Activated naive CD8-positive, alpha-beta T cell treated with anti-CD3 and anti-CD28 coated beads, Interleukin-2, amount 10 ng/mL, durations not matched to agents 7 days and 5 days (primary cell): ENCODE results near the gene PRCC. TPM values are rescaled to one million over a fixed set of nuclear protein-coding genes. Genes with fewer than 3 reads are reported as not detected.
A peak's percentile ranks its signal among the peaks of the same experiment; 100 is the strongest.

Source experiments
- ATAC-seq: fragments of 150-1000 bp; cut with Tn5 transposase; one replicate; pipeline ENCODE4 v1.10.0; 2021; ENCODE audit warnings: low read depth, moderate library complexity
- POLR2A ChIA-PET: fragments of 350-600 bp; sonication (Branson Sonifier 250); formaldehyde crosslinking; loops from one replicate; lab custom pipeline; 2021; ENCODE audit warnings: antibody characterized with exemption; lab: Charles Lee
- DNase-seq: peaks from one replicate; pipeline ENCODE4 v3.0.0; 2021
- H3K27ac Mint-ChIP-seq: one replicate; pipeline ENCODE4 v1.8.0; 2022; ENCODE audit warnings: mild to moderate bottlenecking, mixed read lengths
- H3K27me3 Mint-ChIP-seq: one replicate; pipeline ENCODE4 v1.8.0; 2022; ENCODE audit warnings: mild to moderate bottlenecking, moderate library complexity, mixed read lengths
- H3K36me3 Mint-ChIP-seq: one replicate; pipeline ENCODE4 v1.8.0; 2021; ENCODE audit warnings: mild to moderate bottlenecking, mixed read lengths
- H3K4me1 Mint-ChIP-seq: one replicate; pipeline ENCODE4 v1.8.0; 2021; ENCODE audit warnings: mixed read lengths
- H3K4me3 Mint-ChIP-seq: one replicate; pipeline ENCODE4 v1.8.0; 2022; ENCODE audit warnings: mild to moderate bottlenecking, moderate library complexity, mixed read lengths
- H3K9me3 Mint-ChIP-seq: one replicate; pipeline ENCODE4 v1.8.0; 2021; ENCODE audit warnings: mixed read lengths
- total RNA-seq, 2 experiments: library from RNA; stranded (reverse); gene quantifications; one replicate each; pipeline ENCODE4 v1.2.3, GENCODE V29; 2021

Gene PRCC
- total RNA-seq, 2 experiments from 2014 or later: 65.7 to 76.0 TPM

- Mint-ChIP-seq H3K4me1 (peaks cover 48% of the 10 kb centered on the region), H3K9me3 (no peaks in the 10 kb centered on the region), H3K4me3 (peak within 1 kb of the TSS; percentile 90), H3K27ac (peak within 1 kb of the TSS; percentile 100), H3K36me3 (peaks cover 32% of the 10 kb centered on the region), H3K27me3 (no peaks in the 10 kb centered on the region)
- DNase-seq (peak; percentile 88), ATAC-seq (peak; percentile 89)
- POLR2A ChIA-PET: interaction anchor here (0.5 to 3.3 kb wide), 10 partner anchors 9 to 88 kb away, joined by 3 to 30 read pairs (median 5); partner anchors contain the start of genes INSRR, ISG20L2, METTL25B and MRPL24
Measured at GRCh38 chr1:156816561-156817328, 49.4 kb downstream of the PRCC start, which contains the start of gene SH2D2A. Gene SH2D2A (minus strand): TSS chr1:156816848. CDS start chr1:156816708, 140 bp downstream.

DNA sequence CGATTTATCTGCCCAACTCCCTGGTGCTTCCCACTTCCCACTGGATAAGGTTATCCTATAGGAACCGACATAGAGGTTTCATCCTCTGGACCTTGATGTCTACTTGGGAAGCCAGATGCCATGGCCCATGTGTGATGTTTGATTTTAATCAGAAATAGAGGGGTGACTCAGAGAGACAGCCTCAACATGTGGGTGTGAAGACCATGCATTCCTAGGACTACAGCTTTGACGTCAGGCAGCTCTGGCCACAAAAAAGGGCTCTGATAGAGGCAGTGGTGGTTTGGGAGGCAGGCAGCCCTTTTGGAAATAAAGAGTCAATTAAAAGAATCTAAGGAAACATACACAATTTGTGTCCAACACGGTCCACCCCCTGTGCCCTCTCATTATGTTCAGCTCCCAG lies 54.5 kb downstream of the PRCC start:
- Mint-ChIP-seq H3K27ac (no peak overlapping the region), H3K36me3 (peaks cover 3% of the 10 kb centered on the region), H3K4me3 (no peak overlapping the region), H3K9me3 (peaks cover 2% of the 10 kb centered on the region), H3K4me1 (peaks cover 27% of the 10 kb centered on the region), H3K27me3 (no peaks in the 10 kb centered on the region)
- peak; percentile 25 for DNase-seq
- POLR2A ChIA-PET: interaction anchor here (0.6 to 1.8 kb wide), 6 partner anchors 8 to 93 kb away, joined by 3 to 6 read pairs (median 4); partner anchors contain the start of genes ISG20L2 and METTL25B
- peak; percentile 33 for ATAC-seq

- POLR2A ChIA-PET: interaction anchor here (0.6 to 1.8 kb wide), 8 partner anchors 11 to 119 kb away, joined by 3 to 6 read pairs (median 3); no protein-coding TSS in a partner anchor
- H3K27ac Mint-ChIP-seq: peak overlapping the region; percentile 22
Measured at GRCh38 chr1:156822680-156823079, 55.3 kb downstream of the PRCC start.

DNA sequence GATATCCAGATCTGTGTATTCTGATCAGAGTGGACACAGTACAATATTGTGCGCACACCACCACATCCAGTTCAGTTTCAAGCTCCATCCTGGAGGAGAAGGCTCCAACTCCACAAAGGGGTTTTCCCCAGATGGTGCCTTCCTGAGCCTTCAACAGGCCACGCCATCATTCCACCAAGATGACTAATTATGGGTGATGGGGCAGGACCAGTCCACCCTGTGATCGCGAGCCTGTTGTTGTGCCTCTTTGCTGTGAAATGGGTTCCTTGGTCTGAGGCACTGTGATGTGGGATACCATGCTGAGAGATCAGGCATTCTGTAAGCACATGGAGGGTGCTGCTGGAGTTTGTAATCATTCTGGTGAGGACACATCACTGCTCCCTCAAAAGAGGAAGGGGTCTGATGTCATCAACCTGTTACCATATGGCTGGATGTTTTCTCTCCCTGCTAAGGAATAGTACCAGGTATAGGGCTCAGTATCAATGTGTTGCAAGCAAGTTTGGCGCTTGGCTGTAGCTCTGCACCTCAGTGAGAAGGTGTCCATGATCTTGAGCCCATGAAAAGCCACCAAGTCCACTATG lies 56.0 kb downstream of the PRCC start:
- POLR2A ChIA-PET: no interaction called here
- Mint-ChIP-seq H3K27me3 (peaks cover 2% of the 10 kb centered on the region), H3K36me3 (peaks cover 3% of the 10 kb centered on the region), H3K4me1 (peaks cover 19% of the 10 kb centered on the region), H3K4me3 (no peak overlapping the region), H3K9me3 (peaks cover 2% of the 10 kb centered on the region), H3K27ac (no peak overlapping the region)
- ATAC-seq: no peak
- peak; percentile 0 for DNase-seq

More at GRCh38 chr1:156822680-156823079, 55.3 kb downstream of the PRCC start:
- ATAC-seq (no peak), DNase-seq (no peak)
- no peaks in the 10 kb centered on the region for H3K27me3 Mint-ChIP-seq
- peaks cover 3% of the 10 kb centered on the region for H3K36me3 Mint-ChIP-seq
- peaks cover 2% of the 10 kb centered on the region for H3K9me3 Mint-ChIP-seq
- no peak overlapping the region for H3K4me3 Mint-ChIP-seq
- H3K4me1 Mint-ChIP-seq: peaks cover 23% of the 10 kb centered on the region

GRCh38 chr1:156826630-156827029 lies 59.3 kb downstream of the PRCC start:
- POLR2A ChIA-PET: no interaction called here
- no peak for DNase-seq
- H3K4me1 Mint-ChIP-seq: peaks cover 11% of the 10 kb centered on the region
- H3K4me3 Mint-ChIP-seq: no peak overlapping the region
- no peaks in the 10 kb centered on the region for H3K36me3 Mint-ChIP-seq
- ATAC-seq: no peak
- H3K9me3 Mint-ChIP-seq: peaks cover 2% of the 10 kb centered on the region
- no peak overlapping the region for H3K27ac Mint-ChIP-seq
- peaks cover 9% of the 10 kb centered on the region for H3K27me3 Mint-ChIP-seq

DNA sequence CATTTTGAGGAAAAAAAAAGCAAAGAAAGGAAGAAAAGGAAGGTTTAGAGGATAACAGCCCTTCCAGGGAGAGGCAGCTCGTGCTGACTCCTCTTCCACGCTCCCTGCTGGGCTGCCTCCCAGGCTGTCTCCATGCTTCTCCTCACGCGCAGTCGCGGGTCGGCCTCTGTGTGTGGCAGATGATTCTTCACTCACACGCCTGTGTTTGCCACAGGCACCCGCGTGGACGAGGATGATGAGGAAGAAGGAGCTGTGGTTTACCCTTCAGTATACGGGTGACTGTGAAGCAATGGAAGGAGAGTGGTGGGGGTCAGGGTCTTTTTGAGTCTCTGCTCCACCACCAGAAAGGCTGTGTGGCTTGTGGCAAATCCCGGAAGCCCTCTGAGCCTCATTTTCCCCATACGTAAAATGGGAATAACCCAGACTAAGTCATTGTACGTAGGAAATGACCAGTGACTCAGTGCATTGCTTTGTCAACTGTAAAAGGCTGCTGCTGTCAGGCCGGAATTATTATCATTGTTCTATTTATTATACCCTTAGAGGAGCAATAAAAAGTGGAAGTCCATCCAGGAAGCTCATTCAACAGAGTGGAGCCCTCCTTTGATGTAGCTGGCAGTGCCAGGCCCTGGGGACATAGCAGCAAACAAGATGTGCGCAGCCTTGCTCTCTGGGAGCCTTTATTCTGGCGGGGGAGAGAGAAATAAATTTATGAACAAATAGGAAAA lies 61.2 kb downstream of the PRCC start:
- DNase-seq (no peak), ATAC-seq (no peak)
- Mint-ChIP-seq H3K27ac (no peak overlapping the region), H3K27me3 (peaks cover 9% of the 10 kb centered on the region), H3K36me3 (no peaks in the 10 kb centered on the region), H3K4me1 (peaks cover 5% of the 10 kb centered on the region), H3K4me3 (no peak overlapping the region), H3K9me3 (peaks cover 2% of the 10 kb centered on the region)
- POLR2A ChIA-PET: no interaction called here

DNA sequence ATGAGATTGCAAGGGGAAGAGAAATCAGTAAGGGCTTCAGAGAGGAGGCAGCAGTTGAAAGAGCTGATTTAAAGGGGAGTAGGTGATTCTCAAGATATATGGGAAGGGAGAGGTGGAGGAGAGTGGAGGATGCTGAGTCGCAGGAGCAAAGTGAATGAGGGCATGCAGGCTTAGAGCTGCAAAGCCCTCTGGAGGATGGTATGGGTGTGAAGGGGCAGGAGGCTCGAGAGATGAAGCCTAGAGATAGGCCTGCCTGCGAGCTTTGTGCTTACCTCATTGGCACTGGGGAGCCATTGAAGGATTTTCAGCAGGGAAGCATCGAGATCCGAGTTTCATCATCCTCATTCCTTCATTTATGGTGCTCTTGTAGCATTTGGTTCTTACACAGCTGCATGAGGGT lies 65.1 kb downstream of the PRCC start:
- Mint-ChIP-seq H3K27ac (no peak overlapping the region), H3K27me3 (peaks cover 9% of the 10 kb centered on the region), H3K4me1 (peaks cover 24% of the 10 kb centered on the region), H3K36me3 (no peaks in the 10 kb centered on the region), H3K9me3 (no peaks in the 10 kb centered on the region), H3K4me3 (no peak overlapping the region)
- DNase-seq (no peak), ATAC-seq (no peak)
- POLR2A ChIA-PET: no interaction called here

DNA sequence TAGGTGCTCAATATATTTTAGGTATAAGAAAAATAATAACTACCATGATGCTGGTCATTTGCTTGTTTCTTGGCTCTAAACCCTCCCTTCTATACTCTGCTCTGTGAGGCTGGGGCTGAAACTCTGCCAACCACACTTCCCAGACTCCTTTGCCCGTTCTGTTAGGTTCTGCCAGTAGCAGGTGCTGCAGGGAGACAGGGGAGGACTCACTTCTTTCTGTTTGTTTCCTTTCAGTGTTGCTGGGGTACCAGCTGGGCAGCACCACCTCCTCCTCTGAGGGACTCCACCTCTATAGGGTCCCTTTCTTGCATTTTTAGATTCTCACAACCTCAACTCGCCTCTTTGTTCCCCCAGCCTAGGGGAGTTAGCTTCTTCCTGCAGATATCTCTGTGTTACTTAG lies 66.3 kb downstream of the PRCC start:
- Mint-ChIP-seq H3K27ac (peak overlapping the region; percentile 44), H3K9me3 (no peaks in the 10 kb centered on the region), H3K36me3 (no peaks in the 10 kb centered on the region), H3K4me3 (no peak overlapping the region), H3K4me1 (peaks cover 25% of the 10 kb centered on the region), H3K27me3 (peaks cover 7% of the 10 kb centered on the region)
- POLR2A ChIA-PET: interaction anchor here (0.6 to 1.7 kb wide), 4 partner anchors 11 to 105 kb away, joined by 3 to 6 read pairs (median 4); partner anchors contain the start of genes ISG20L2 and METTL25B
- peak; percentile 46 for ATAC-seq
- DNase-seq: no peak

GRCh38 chr1:156834322-156834721 lies 67.0 kb downstream of the PRCC start:
- Mint-ChIP-seq H3K4me1 (peaks cover 29% of the 10 kb centered on the region), H3K4me3 (no peak overlapping the region), H3K27ac (peak overlapping the region; percentile 44), H3K27me3 (peaks cover 7% of the 10 kb centered on the region), H3K9me3 (no peaks in the 10 kb centered on the region), H3K36me3 (no peaks in the 10 kb centered on the region)
- POLR2A ChIA-PET: interaction anchor here (0.8 to 1.7 kb wide), 3 partner anchors 13 to 106 kb away, joined by 3 to 6 read pairs (median 4); partner anchors contain the start of genes ISG20L2 and METTL25B
- DNase-seq (no peak), ATAC-seq (peak; percentile 21)

DNA sequence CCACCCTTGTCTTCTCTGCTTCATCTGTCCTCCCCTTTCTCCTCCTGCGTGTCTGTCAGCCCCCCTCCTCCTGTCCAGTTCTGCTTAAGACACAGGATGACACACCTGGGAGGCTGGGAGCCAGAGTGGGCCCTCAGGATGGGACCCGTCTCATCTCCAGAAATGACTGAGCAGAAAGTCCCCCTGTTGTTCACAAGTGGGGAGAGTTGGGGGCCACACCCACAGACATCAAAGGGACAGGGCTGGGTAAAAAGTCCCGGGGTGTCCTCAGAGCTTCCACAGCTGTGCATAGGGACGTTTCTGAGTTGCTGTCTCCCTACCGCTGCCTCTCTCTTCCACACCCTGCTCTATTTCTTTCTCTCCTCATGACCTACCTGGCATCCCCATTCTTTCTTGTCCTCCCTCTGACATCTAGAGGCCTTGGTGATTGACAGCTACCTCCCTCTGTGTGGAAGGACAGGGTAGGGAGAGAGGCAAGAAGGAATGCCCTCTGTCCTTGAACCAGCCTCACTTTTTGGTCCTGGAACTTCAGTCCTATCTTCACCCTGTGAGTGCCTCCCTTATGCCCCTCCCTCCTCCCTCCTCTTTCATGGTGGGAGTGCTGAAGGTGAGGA lies 68.8 kb downstream of the PRCC start:
- Mint-ChIP-seq H3K27ac (no peak overlapping the region), H3K9me3 (no peaks in the 10 kb centered on the region), H3K4me3 (no peak overlapping the region), H3K27me3 (peaks cover 4% of the 10 kb centered on the region), H3K4me1 (peaks cover 32% of the 10 kb centered on the region), H3K36me3 (no peaks in the 10 kb centered on the region)
- ATAC-seq: peak; percentile 10
- no peak for DNase-seq
- POLR2A ChIA-PET: interaction anchor here (1.4 to 1.6 kb wide), 2 partner anchors 23 to 25 kb away, joined by 4 to 5 read pairs; partner anchors contain the start of gene NTRK1

DNA sequence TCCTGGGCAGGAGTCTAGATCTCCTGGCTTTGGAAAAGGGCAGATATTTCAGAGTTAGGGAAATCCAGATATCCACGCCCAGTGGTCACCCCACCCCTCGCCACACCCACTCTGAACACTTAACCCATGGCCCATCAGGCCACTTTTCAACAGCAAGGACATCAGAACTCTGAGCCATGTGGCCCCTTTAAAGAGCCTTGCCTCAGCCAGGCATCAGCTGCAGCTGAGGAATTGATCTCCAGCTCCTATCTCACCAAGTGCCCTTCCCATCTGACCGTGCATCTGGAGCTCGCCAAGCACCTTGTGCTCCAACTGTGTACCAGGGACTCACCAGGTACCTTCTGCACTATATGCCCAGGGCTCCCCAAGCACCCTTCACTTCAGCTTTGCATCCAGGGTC lies 69.6 kb downstream of the PRCC start:
- H3K4me3 Mint-ChIP-seq: no peak overlapping the region
- POLR2A ChIA-PET: interaction anchor here (1.4 to 1.9 kb wide), 3 partner anchors 23 to 29 kb away, joined by 4 to 5 read pairs (median 5); partner anchors contain the start of gene NTRK1

GRCh38 chr1:156838972-156839371 lies 71.6 kb downstream of the PRCC start:
- no peaks in the 10 kb centered on the region for H3K9me3 Mint-ChIP-seq
- H3K36me3 Mint-ChIP-seq: no peaks in the 10 kb centered on the region
- H3K4me3 Mint-ChIP-seq: no peak overlapping the region
- H3K27ac Mint-ChIP-seq: peak overlapping the region; percentile 55
- ATAC-seq (peak; percentile 48), DNase-seq (no peak)
- POLR2A ChIA-PET: interaction anchor here (0.7 to 1.7 kb wide), 4 partner anchors 19 to 49 kb away, joined by 3 to 13 read pairs (median 4); partner anchors contain the start of gene NTRK1
- H3K4me1 Mint-ChIP-seq: peaks cover 24% of the 10 kb centered on the region
- H3K27me3 Mint-ChIP-seq: peaks cover 14% of the 10 kb centered on the region

More for the DNA sequence above, 69.6 kb downstream of the PRCC start:
- no peak for DNase-seq
- Mint-ChIP-seq H3K27me3 (no peaks in the 10 kb centered on the region), H3K36me3 (no peaks in the 10 kb centered on the region), H3K27ac (no peak overlapping the region), H3K9me3 (no peaks in the 10 kb centered on the region), H3K4me1 (peaks cover 32% of the 10 kb centered on the region)
- no peak for ATAC-seq
